IMR-90 (cell line): ENCODE results near the gene NCOR1. TPM values are rescaled to one million over a fixed set of nuclear protein-coding genes. Genes with fewer than 3 reads are reported as not detected.

Experiments used
- ATAC-seq: fragments of 200-7000 bp; cut with Tn5 transposase; 2 replicates; pipeline ENCODE4 v1.9.1; 2020; ENCODE audit warnings: low read depth, mild to moderate bottlenecking, moderate library complexity
- BruUV-seq: library from RNA; stranded (reverse); fragments of 400-500 nt; replicated peaks from 2 replicates; lab custom pipeline; 2021; lab: Mats Ljungman, UMichigan
- CTCF ChIA-PET: fragments of 300-600 bp; formaldehyde crosslinking; extraction: SDS; loops from one replicate; lab custom pipeline; 2021; ENCODE audit warnings: antibody characterized with exemption; lab: Yijun Ruan, JAX
- POLR2A ChIA-PET: fragments of 300-600 bp; sonication (Branson Sonifier 250); formaldehyde crosslinking; loops from one replicate; lab custom pipeline; 2022; ENCODE audit warnings: antibody characterized with exemption; ENCODE audit not compliant: unreplicated experiment; lab: Charles Lee
- DNase-seq: peaks from one replicate; pipeline ENCODE4 v3.0.0; 2013
- H2AFZ ChIP-seq: replicated peaks from 2 replicates; pipeline ENCODE3; 2013; ENCODE audit warnings: low read length, mild to moderate bottlenecking; ENCODE audit not compliant: poor library complexity
- H2AK5ac ChIP-seq: 2 replicates; pipeline ENCODE4 v1.6.1; 2013; ENCODE audit warnings: low read depth, low read length, inconsistent platforms
- H2AK9ac ChIP-seq: replicated peaks from 2 replicates; pipeline ENCODE3; 2013; ENCODE audit warnings: mild to moderate bottlenecking, low read depth, low read length, moderate library complexity; ENCODE audit not compliant: poor library complexity
- H2BK120ac ChIP-seq: 2 replicates; pipeline ENCODE4 v1.6.1; 2013; ENCODE audit warnings: low read depth, low read length, inconsistent platforms
- H2BK15ac ChIP-seq: 3 replicates; pipeline ENCODE4 v1.6.1; 2013; ENCODE audit warnings: low read depth, low read length, inconsistent platforms
- H2BK20ac ChIP-seq: 2 replicates; pipeline ENCODE4 v1.6.1; 2013; ENCODE audit warnings: low read depth, mild to moderate bottlenecking, inconsistent platforms, low read length, moderate library complexity
- H2BK5ac ChIP-seq: 2 replicates; pipeline ENCODE4 v1.6.1; 2013; ENCODE audit warnings: mild to moderate bottlenecking, low read depth, low read length, inconsistent platforms; ENCODE audit not compliant: poor library complexity, severe bottlenecking
- H3K14ac ChIP-seq: replicated peaks from 2 replicates; pipeline ENCODE4 v1.6.1; 2013; ENCODE audit warnings: low read depth, low read length, inconsistent platforms
- H3K18ac ChIP-seq: 2 replicates; pipeline ENCODE4 v1.6.1; 2013; ENCODE audit warnings: low read depth, low read length, control low read depth
- H3K23ac ChIP-seq: 2 replicates; pipeline ENCODE4 v1.6.1; 2013; ENCODE audit warnings: low read depth, low read length, inconsistent platforms
- H3K27ac ChIP-seq: 2 replicates; pipeline ENCODE4 v1.5.1; 2013; ENCODE audit warnings: mild to moderate bottlenecking, control low read depth, low read length; ENCODE audit not compliant: insufficient read depth
- H3K27me3 ChIP-seq: 2 replicates; pipeline ENCODE4 v1.6.1; 2013; ENCODE audit warnings: low read length; ENCODE audit not compliant: control insufficient read depth, insufficient read depth
- H3K36me3 ChIP-seq: 2 replicates; pipeline ENCODE4 v1.6.1; 2013; ENCODE audit warnings: low read length, mixed read lengths; ENCODE audit not compliant: control insufficient read depth, insufficient read depth
- H3K4ac ChIP-seq: 2 replicates; pipeline ENCODE4 v1.6.1; 2013; ENCODE audit warnings: low read depth, low read length, inconsistent platforms
- H3K4me1 ChIP-seq: 2 replicates; pipeline ENCODE4 v1.6.1; 2013; ENCODE audit warnings: low read length, mixed read lengths; ENCODE audit not compliant: control insufficient read depth, insufficient read depth
- H3K4me2 ChIP-seq: 2 replicates; pipeline ENCODE4 v1.6.1; 2013; ENCODE audit warnings: low read depth, mild to moderate bottlenecking, control low read depth, low read length, moderate library complexity
- H3K4me3 ChIP-seq: 2 replicates; pipeline ENCODE4 v1.5.1; 2013; ENCODE audit warnings: low read depth, mild to moderate bottlenecking, control low read depth, low read length, moderate library complexity; ENCODE audit not compliant: insufficient read depth
- H3K56ac ChIP-seq: 2 replicates; pipeline ENCODE4 v1.6.1; 2013; ENCODE audit warnings: low read length, inconsistent platforms; ENCODE audit not compliant: insufficient read depth; ENCODE audit errors: extremely low read depth
- H3K79me1 ChIP-seq, 2 experiments: 2 replicates each; pipeline ENCODE4 v1.6.1; 2013; ENCODE audit warnings: low read length in 2 of 2, inconsistent platforms in 1 of 2, low read depth in 1 of 2
- H3K9ac ChIP-seq: 2 replicates; pipeline ENCODE4 v1.6.1; 2013; ENCODE audit warnings: low read depth, low read length, control low read depth
- H3K9me1 ChIP-seq: 2 replicates; pipeline ENCODE4 v1.6.1; 2013; ENCODE audit warnings: low read length, inconsistent platforms; ENCODE audit not compliant: insufficient read depth
- H3K9me3 ChIP-seq: 2 replicates; pipeline ENCODE4 v1.6.1; 2013; ENCODE audit warnings: low read length; ENCODE audit not compliant: control insufficient read depth, insufficient read depth
- H4K20me1 ChIP-seq: 2 replicates; pipeline ENCODE4 v1.6.1; 2013; ENCODE audit warnings: low read length, inconsistent platforms; ENCODE audit not compliant: insufficient read depth
- H4K5ac ChIP-seq: 2 replicates; pipeline ENCODE4 v1.6.1; 2013; ENCODE audit warnings: mild to moderate bottlenecking, low read depth, low read length, control low read depth
- H4K8ac ChIP-seq, 2 experiments: 2 replicates each; pipeline ENCODE4 v1.6.1; 2013; ENCODE audit warnings: low read depth in 2 of 2, low read length in 2 of 2, control low read depth in 1 of 2, inconsistent platforms in 1 of 2
- H4K91ac ChIP-seq: 2 replicates; pipeline ENCODE4 v1.6.1; 2013; ENCODE audit warnings: low read depth, low read length, inconsistent platforms; ENCODE audit not compliant: insufficient read depth
- BHLHE40 ChIP-seq: fragments of 150-350 bp; IDR thresholded peaks from 2 replicates; pipeline ENCODE4 v1.6.1; 2016; ENCODE audit warnings: mild to moderate bottlenecking, low read depth, low read length
- CEBPB ChIP-seq: IDR thresholded peaks from 2 replicates; pipeline ENCODE4 v1.6.1; 2012; ENCODE audit warnings: low read depth, low read length, improper control_type of control experiment
- FOS ChIP-seq: fragments of 150-350 bp; IDR thresholded peaks from 2 replicates; pipeline ENCODE4 v1.6.1; 2016; ENCODE audit warnings: low read depth, low read length
- MAFK ChIP-seq: IDR thresholded peaks from 2 replicates; pipeline ENCODE4 v1.6.1; 2012; ENCODE audit warnings: low read depth, low read length, improper control_type of control experiment
- MAZ ChIP-seq: IDR thresholded peaks from 2 replicates; pipeline ENCODE4 v1.6.1; 2012; ENCODE audit warnings: low read depth, mild to moderate bottlenecking, low read length, improper control_type of control experiment, moderate library complexity, borderline replicate concordance
- NFE2L2 ChIP-seq: fragments of 150-350 bp; IDR thresholded peaks from 2 replicates; pipeline ENCODE4 v1.6.1; 2016; ENCODE audit warnings: low read depth, mild to moderate bottlenecking, low read length
- RAD21 ChIP-seq: IDR thresholded peaks from 2 replicates; pipeline ENCODE4 v1.6.1; 2012; ENCODE audit warnings: low read length, improper control_type of control experiment
- RFX5 ChIP-seq: IDR thresholded peaks from 2 replicates; pipeline ENCODE4 v1.8.0; 2012; ENCODE audit warnings: low read depth, mild to moderate bottlenecking, low read length, moderate library complexity
- SMC3 ChIP-seq: fragments of 150-350 bp; IDR thresholded peaks from 2 replicates; pipeline ENCODE4 v1.6.1; 2016; ENCODE audit warnings: low read depth, mild to moderate bottlenecking, antibody characterized with exemption, low read length, moderate library complexity
- WGBS, 2 experiments: methylation state at CpG; one replicate each; pipeline versions ENCODE4 v1.1.5 to v1.1.7; 2013; ENCODE audit warnings: missing lambda C conversion rate in 2 of 2; ENCODE audit not compliant: insufficient read length in 1 of 2; ENCODE audit errors: extremely low coverage in 2 of 2; 5-methylcytosine and 5-hydroxymethylcytosine counted together
- dilution Hi-C: fragments of 300-500 bp; cut with HindIII; formaldehyde crosslinking; loops from one replicate; pipeline ENCODE4 v1.14.3; 2018; ENCODE audit warnings: low sequenced_read_pairs; ENCODE audit not compliant: unreplicated experiment
- in situ Hi-C: fragments of 300-500 bp; cut with MboI; formaldehyde crosslinking; loops from 3 replicates; pipeline ENCODE4 v1.14.3; 2019; ENCODE audit warnings: low sequenced_read_pairs, inconsistent platforms, mixed read lengths
- intact Hi-C: fragments of 100-400 bp; cut with micrococcal nuclease; formaldehyde crosslinking; loops from 2 replicates; pipeline ENCODE4 v1.10.0; 2022
- polyA plus RNA-seq, 3 experiments: library from polyadenylated mRNA; depleted of rRNA; stranded (reverse); fragments of >200 nt; gene quantifications; 2 replicates each; pipeline ENCODE4 v1.2.3, GENCODE V29; 2012; ENCODE audit warnings: low replicate concordance in 1 of 3
- total RNA-seq: library from RNA; depleted of rRNA; stranded (reverse); fragments of >200 nt; gene quantifications from 2 replicates; pipeline ENCODE4 v1.2.3, GENCODE V29; 2012
- TF ChIP-seq, protein P1 (sequence below): fragments of 150-350 bp; IDR thresholded peaks from 2 replicates; pipeline ENCODE4 v1.6.1; 2017; ENCODE audit warnings: mild to moderate bottlenecking, antibody characterized with exemption, low read length, low read depth
- TF ChIP-seq, protein P2 (sequence below): fragments of 150-350 bp; IDR thresholded peaks from 2 replicates; pipeline ENCODE4 v1.6.1; 2016; ENCODE audit warnings: low read depth, mild to moderate bottlenecking, low read length, moderate library complexity, borderline replicate concordance

NCOR1 gene
- total and polyA plus RNA-seq, 2 of the 4 experiments (the other 2 are of a cell fraction), result 54.5 to 80.3 TPM

DNA sequence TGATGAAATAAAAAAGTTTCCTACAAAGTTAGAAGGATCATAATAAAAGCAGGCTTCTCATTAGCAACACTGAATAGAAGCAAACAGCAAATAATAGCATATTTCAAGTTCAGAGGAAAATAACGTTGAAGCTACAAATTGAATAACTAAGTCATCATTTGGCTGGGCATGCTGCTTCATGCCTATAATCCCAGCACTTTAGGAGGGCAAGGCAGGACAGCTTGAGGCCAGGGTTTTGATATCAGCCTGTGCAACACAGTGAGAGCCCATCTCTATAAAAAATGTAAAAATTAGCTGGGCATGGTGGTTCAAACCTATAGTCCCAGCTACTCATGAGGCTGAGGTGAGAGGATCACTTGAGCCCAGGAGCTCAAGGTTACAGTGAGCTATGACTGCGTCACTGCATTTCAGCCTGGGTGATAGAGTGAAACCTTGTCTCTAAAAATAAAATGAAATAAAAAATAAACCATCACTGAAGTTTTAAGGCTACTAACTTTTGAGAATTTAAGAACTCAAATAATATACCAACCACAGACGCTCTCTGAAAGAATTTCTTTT lies 25.5 kb downstream of the NCOR1 start:
- Histone ChIP-seq H2BK15ac (no peak overlapping the region), H3K4me3 (no peak overlapping the region), H4K20me1 (peaks cover 16% of the 10 kb centered on the region; the same call in 1 of the 2 replicates), H3K4ac (no peak overlapping the region), H3K79me1 (peaks cover 22 to 59% of the 10 kb centered on the region in 2 experiments), H3K14ac (no peak overlapping the region), H3K4me2 (no peak overlapping the region), H2AK9ac (no peak overlapping the region), H2AFZ (no peak overlapping the region), H3K23ac (no peak overlapping the region), H2BK20ac (no peak overlapping the region), H3K9ac (no peak overlapping the region), H4K8ac (no peak overlapping the region; a peak in 1 of 4 replicates), H3K9me3 (no peaks in the 10 kb centered on the region), H3K9me1 (no peaks in the 10 kb centered on the region; the same call in 1 of the 2 replicates), H3K56ac (no peak overlapping the region), H2BK5ac (no peak overlapping the region), H3K36me3 (peaks cover 25% of the 10 kb centered on the region), H4K5ac (no peak overlapping the region), H3K27ac (no peak overlapping the region), H3K27me3 (no peaks in the 10 kb centered on the region), H2AK5ac (no peak overlapping the region), H2BK120ac (no peak overlapping the region), H3K18ac (no peak overlapping the region), H4K91ac (no peak overlapping the region), H3K4me1 (no peaks in the 10 kb centered on the region)
- CTCF ChIA-PET, result no interaction called here
- no peak for DNase-seq
- POLR2A ChIA-PET, result no interaction called here
- ATAC-seq, result no peak
- intact Hi-C loops (no loop called here), in situ Hi-C loops (no loop called here), dilution Hi-C loops (no loop called here)
- no CpG with 5 or more reads among the region's 3 CpGs for WGBS, 2 experiments
- TF ChIP-seq, protein P1, sequence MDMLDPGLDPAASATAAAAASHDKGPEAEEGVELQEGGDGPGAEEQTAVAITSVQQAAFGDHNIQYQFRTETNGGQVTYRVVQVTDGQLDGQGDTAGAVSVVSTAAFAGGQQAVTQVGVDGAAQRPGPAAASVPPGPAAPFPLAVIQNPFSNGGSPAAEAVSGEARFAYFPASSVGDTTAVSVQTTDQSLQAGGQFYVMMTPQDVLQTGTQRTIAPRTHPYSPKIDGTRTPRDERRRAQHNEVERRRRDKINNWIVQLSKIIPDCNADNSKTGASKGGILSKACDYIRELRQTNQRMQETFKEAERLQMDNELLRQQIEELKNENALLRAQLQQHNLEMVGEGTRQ, result no peak
- TF ChIP-seq RFX5 (no peak), CEBPB (no peak), MAZ (no peak), NFE2L2 (no peak), FOS (no peak), MAFK (no peak), SMC3 (no peak), RAD21 (no peak), BHLHE40 (no peak)
- TF ChIP-seq, protein P2, sequence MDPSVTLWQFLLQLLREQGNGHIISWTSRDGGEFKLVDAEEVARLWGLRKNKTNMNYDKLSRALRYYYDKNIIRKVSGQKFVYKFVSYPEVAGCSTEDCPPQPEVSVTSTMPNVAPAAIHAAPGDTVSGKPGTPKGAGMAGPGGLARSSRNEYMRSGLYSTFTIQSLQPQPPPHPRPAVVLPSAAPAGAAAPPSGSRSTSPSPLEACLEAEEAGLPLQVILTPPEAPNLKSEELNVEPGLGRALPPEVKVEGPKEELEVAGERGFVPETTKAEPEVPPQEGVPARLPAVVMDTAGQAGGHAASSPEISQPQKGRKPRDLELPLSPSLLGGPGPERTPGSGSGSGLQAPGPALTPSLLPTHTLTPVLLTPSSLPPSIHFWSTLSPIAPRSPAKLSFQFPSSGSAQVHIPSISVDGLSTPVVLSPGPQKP, result no peak
- no TSS peak for BruUV-seq
